ENCODE results near the gene STARD3. TPM values are rescaled to one million over a fixed set of nuclear protein-coding genes. Genes with fewer than 3 reads are reported as not detected.

STARD3 gene
- total RNA-seq, 1 donor from 2014 or later = 51.2 TPM

DNA sequence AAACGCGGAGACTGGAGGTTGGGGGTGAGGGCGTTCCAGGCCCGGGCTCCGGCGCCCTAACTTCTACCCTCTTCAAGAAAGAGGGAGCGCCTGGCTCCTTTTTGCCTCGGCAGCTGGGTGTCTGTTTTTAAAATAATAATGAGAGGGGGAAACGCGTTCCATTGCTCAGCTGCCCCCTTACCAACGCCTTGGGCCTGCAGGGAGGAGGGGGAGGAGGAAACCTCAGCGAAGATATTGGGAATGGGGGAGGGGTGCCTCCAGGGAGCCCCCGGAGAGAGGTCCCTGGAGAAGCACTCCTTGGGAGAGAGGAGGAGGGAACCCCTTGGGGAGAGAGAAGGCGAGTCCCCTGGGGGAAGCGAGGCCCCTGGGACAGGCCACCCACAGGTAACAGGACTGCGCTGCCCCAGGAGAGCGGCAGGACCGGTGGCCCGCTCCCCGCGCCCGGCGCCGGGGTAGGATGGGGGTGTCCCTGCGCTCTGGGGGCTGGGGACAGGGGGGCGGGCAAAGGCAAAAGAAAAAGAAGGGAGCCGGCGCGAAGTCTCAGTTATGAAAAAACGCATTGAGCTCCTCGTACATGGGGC lies 31.9 kb upstream of the STARD3 start:
- Histone ChIP-seq H3K9ac (ENCODE audit: low read length) (no peak overlapping the region), H3K9me3 (ENCODE audit: insufficient read depth, low read depth, low read length) (no peaks in the 10 kb centered on the region), H2AFZ (ENCODE audit: low read depth, low read length) (no peak overlapping the region), H4K20me1 (ENCODE audit: insufficient read depth, low read length) (peaks cover 14% of the 10 kb centered on the region), H3K4me1 (ENCODE audit: insufficient read depth, low read length) (no peaks in the 10 kb centered on the region), H3K27ac (ENCODE audit: low read depth, low read length) (no peak overlapping the region), H3K36me3 (ENCODE audit: insufficient read depth, low read length) (no peaks in the 10 kb centered on the region), H3K27me3 (ENCODE audit: insufficient read depth, low read length) (peaks cover 91% of the 10 kb centered on the region), H3K4me2 (ENCODE audit: low read length) (no peak overlapping the region), H3K79me2 (ENCODE audit: insufficient read depth, low read length) (no peaks in the 10 kb centered on the region), H3K4me3 (ENCODE audit: insufficient read depth, low read depth, low read length) (no peak overlapping the region)
- Mint-ChIP-seq H3K27ac (ENCODE audit: unreplicated experiment) (no peak overlapping the region), H3K36me3 (ENCODE audit: low read depth, unreplicated experiment) (peaks cover 3% of the 10 kb centered on the region), H3K4me3 (ENCODE audit: unreplicated experiment) (no peak overlapping the region), H3K4me1 (ENCODE audit: low read depth, unreplicated experiment) (no peaks in the 10 kb centered on the region), H3K27me3 (ENCODE audit: low read depth, unreplicated experiment) (peaks cover 75% of the 10 kb centered on the region), H3K9me3 (ENCODE audit: unreplicated experiment) (no peaks in the 10 kb centered on the region)
- TF ChIP-seq, protein P1, sequence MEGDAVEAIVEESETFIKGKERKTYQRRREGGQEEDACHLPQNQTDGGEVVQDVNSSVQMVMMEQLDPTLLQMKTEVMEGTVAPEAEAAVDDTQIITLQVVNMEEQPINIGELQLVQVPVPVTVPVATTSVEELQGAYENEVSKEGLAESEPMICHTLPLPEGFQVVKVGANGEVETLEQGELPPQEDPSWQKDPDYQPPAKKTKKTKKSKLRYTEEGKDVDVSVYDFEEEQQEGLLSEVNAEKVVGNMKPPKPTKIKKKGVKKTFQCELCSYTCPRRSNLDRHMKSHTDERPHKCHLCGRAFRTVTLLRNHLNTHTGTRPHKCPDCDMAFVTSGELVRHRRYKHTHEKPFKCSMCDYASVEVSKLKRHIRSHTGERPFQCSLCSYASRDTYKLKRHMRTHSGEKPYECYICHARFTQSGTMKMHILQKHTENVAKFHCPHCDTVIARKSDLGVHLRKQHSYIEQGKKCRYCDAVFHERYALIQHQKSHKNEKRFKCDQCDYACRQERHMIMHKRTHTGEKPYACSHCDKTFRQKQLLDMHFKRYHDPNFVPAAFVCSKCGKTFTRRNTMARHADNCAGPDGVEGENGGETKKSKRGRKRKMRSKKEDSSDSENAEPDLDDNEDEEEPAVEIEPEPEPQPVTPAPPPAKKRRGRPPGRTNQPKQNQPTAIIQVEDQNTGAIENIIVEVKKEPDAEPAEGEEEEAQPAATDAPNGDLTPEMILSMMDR (IDR thresholded peaks at IDR 0.05; ENCODE audit: insufficient read depth, low read depth, low read length) = no peak
- no peak for TF ChIP-seq EZH2 (IDR thresholded peaks at IDR 0.05; ENCODE audit: insufficient read depth, low read length)
- FAIRE-seq (no peak), DNase-seq (ENCODE audit: low read depth) (no peak)

DNA sequence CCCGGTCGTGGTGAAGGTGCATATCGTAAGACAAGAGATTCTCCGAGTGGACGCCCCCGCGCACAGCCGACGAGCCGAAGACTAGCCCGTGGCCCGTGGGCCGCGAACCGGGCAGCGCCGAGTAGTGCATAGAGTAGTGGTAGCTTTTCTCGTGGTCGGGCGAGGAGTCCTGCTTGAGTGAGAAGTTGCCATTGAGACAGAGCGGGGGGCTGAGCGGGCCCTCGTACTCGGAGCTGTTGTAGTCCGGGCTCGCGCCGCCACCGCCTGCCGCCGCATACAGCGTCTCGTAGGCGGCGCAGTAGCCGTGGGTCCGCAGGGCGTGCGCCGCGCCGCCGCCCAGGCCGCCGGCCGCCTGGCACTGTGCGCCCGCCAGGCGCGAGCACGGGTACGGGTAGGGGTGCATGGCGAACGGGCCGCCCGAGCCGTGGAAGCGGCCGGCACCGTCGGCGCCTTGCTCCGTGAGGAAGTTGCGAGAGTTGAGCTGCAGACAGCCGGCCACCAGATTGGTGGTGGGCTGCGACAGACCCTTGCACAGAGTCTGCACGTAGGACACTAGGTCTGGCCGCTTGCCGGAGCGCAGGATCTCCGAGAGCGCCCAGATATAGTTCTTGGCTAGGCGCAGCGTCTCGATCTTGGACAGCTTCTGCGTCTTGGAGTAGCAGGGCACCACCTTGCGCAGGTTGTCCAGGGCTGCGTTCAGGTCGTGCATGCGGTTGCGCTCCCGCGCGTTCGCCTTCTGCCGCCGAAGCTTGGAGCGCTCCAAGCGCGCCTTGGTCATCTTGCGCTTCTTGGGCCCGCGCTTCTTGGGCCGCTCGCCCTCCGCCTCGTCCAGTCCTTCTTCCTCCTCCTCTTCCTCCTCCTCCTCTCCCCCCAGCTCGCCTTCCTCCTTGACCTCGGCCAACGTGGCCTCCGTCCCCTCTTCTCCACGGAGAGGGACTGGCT lies 31.2 kb upstream of the STARD3 start:
- no peak overlapping the region for H3K27ac Mint-ChIP-seq (ENCODE audit: unreplicated experiment)
- Histone ChIP-seq H3K27ac (ENCODE audit: low read depth, low read length) (no peak overlapping the region), H4K20me1 (ENCODE audit: insufficient read depth, low read length) (peaks cover 7% of the 10 kb centered on the region), H3K4me1 (ENCODE audit: insufficient read depth, low read length) (no peaks in the 10 kb centered on the region), H3K9me3 (ENCODE audit: insufficient read depth, low read depth, low read length) (no peaks in the 10 kb centered on the region), H3K4me2 (ENCODE audit: low read length) (no peak overlapping the region), H3K79me2 (ENCODE audit: insufficient read depth, low read length) (no peaks in the 10 kb centered on the region), H3K4me3 (ENCODE audit: insufficient read depth, low read depth, low read length) (no peak overlapping the region), H3K36me3 (ENCODE audit: insufficient read depth, low read length) (no peaks in the 10 kb centered on the region), H3K9ac (ENCODE audit: low read length) (no peak overlapping the region), H2AFZ (ENCODE audit: low read depth, low read length) (no peak overlapping the region), H3K27me3 (ENCODE audit: insufficient read depth, low read length) (peaks cover 88% of the 10 kb centered on the region)
- H3K9me3 Mint-ChIP-seq (ENCODE audit: unreplicated experiment) = no peaks in the 10 kb centered on the region
- no peaks in the 10 kb centered on the region for H3K4me1 Mint-ChIP-seq (ENCODE audit: low read depth, unreplicated experiment)
- H3K36me3 Mint-ChIP-seq (ENCODE audit: low read depth, unreplicated experiment) = peaks cover 3% of the 10 kb centered on the region
- peaks cover 72% of the 10 kb centered on the region for H3K27me3 Mint-ChIP-seq (ENCODE audit: low read depth, unreplicated experiment)
- no peak for DNase-seq (ENCODE audit: low read depth)
- H3K4me3 Mint-ChIP-seq (ENCODE audit: unreplicated experiment) = no peak overlapping the region
- TF ChIP-seq EZH2 (IDR thresholded peaks at IDR 0.05; ENCODE audit: insufficient read depth, low read length) = peak; percentile 97
- TF ChIP-seq, protein P1 (IDR thresholded peaks at IDR 0.05; ENCODE audit: insufficient read depth, low read depth, low read length) = no peak
- FAIRE-seq = no peak
